ENCODE measurements around the gene ARHGEF40.

The ARHGEF40 gene

DNA sequence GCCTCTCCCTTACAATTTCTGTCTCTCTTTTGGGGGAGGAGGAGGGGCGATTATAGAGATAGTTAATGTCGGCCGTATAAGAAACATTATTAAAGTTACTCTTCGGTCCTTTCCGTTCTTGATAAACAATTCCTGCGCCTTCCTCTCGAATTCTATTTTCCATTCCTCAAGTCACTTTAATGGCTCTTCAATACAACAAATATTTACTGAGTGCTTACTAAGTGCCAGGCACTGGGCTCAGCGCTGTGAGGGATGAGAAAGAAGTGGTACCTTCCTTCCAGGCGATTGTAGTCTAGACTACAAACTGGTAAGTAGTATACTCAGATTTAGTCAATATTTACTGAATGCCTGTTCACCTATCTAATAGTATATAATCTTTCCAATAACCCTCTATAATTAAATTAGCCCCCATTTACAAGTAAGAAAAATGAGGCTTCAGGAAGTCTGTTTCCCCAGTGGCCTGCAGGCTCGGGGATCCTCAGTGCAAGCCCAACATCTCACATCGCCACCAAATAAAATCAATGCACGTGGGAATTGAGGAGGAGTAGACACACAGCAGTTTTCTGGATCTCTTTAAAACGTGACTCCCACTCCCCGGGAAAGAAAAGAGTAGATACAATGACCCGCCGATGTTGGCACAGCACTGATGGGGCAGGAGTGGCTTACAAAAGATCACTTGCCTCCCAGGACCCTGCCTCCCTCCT is 28.9 kb downstream of the ARHGEF40 start:
- DNase-seq = no peak

DNA sequence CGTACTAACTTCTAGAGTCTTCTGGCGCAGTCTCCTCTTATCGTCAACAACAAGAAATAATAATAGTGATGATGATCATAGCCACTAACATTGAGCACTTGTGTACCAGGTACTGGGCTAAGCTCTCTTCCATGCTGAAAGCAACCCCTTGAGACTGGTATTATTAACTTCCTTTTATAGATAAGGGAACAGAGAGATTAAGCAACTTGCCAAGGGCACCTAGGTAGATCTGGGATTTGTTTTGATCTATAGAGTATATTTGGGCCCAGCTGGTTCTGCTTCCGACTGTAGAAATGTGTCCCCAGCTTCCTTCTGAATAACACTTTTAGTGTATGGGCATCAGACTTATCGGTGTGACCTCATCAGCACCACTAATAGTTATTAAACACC is 29.5 kb downstream of the ARHGEF40 start:
- DNase-seq = no peak

DNA sequence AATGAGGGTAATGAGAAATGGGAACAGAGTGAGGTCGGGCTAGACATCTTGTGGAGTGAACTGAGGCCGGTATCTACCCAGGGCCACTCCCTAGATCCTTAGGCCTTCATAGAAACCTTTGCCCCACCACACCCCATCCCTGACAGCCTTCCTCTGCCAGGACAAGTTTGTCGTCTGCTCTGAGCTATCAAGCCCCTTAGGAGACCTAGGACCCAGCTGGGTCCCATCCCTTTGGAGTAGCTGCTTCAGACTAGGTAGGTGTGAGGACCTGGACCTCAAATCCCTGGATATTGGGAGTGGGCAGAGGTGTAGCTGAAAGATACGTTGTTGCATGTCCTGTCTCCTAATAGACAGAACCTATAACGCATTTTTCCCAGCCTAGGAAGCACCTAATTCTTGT is 30.8 kb downstream of the ARHGEF40 start, which contains the start of gene TMEM253:
Gene TMEM253, plus strand, starts transcription at position 136 of the 400 bp plus-strand sequence. CDS start 278 bp downstream, outside the sequence.
- no peak for DNase-seq

DNA sequence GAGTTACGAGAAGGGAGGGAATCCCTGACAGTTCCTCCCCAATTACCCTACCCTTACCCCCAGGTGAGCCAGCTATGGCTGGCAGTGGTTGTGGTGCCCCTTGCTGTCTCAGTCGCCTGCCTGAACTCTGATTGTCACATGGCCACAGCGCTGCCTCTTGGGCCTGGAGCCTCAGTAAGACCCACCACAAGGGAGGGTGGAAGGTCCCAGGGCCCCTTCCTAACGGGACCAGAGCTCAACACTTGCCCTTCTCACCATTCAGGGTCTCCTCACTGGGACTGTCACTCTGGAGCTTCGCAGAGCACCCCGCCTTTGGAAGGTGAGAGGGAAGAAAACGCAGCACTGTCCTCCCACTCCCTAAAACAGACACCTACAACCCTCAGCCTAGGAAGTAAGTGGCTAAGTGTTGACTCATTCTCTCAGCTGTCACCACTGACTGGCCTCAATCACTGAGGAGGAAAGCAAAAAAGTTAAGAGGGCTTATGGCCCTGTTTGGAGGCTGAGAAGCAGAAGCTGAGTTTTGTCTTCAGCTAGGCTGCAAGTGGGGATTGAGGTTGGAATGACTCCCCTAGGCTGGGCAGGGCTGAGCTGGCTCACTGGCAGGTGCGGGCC is 31.8 kb downstream of the ARHGEF40 start:
- no peak for DNase-seq

DNA sequence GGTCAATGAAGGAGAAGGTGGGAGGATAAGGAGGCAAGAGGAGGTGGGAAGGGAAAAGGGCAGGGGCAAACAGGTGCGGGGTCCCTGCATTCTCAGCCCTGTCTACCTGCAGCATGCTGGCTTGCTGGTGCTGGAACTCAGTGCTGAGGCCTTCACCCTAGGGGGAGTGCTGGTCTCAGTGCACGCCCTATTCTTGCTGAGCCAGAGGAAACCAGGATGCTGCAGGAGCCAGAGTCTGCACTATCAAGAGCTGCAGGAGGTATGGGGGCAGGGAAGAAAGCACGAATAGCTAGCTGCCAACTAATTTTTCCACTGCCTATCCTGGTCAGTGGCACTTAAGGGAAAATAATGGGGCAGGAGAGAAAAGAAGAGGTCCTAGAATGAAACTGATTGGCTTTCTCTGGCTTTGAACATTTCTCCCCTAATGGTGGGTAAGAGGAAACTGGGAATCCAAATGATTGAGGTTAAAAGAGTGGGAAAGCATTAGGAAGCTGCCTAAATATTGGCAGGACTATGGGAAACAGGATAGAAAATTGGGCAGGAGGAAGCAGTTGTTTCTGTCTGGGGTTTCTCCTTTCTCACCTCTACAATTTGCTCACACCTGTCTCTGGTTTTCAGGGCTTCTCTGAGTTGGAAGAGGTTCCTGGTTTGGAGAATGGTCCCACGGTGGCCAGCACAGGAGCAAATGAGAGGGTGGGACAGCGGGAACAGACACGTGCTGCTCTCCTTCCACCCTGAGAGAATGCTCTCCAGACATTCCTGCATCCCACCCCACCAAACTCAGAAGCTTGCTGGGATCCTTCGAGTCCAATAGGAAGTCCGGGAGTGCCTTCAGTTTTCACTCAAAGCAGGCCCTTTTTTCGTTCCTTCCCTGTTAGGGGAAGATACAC is 32.7 kb downstream of the ARHGEF40 start:
- no peak for DNase-seq

DNA sequence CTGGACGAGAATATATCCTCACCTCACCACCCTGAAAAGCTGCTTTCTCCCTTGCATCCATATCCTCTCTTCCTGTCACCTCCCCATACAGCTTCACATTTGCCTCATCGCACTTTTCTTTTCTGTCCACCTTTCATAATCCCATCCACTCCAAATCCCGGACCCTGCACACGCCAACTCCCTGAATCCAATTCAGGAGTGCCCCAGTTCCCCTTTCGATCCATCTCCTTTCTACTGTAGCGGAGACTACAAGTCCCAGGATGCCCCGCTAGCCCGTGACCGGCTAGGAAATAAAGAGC is 33.3 kb downstream of the ARHGEF40 start:
- DNase-seq = no peak

DNA sequence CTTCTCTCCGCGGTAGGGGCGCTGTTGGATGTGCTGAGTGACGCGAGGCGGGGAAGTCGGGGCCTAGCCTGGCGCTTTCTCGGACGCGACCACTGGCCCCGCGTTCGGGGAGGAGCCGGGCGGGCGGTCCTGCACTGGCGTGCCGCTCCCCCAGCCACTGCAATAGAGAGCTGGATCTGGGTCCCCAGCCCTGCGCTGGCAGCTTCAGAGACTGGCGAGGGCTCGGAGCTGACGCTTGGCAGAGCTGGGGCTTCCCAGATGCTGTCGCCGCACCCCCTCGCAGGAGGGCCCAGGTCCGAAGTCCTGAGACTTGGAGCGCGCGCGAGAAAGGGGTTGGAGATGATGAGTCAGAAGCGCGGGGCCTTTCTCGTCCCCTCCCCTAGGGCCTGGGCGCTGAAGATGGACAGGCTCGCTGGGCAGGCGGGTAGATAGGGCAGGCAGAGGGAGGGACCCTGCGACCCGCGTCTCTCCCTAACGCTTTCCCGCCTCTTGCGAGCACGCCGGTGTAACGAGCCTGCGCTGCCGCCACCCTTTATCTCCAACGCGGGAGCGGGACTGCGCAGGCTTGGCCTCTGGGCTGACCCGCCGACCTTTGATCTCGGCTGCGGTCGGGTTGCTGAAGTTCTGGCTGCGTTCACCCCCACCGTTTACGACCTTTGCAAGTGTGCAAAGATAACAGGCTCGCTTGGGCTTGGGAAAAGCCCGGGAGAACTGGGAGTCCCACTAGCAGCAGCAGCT is 33.8 kb downstream of the ARHGEF40 start:
- peak; percentile 94 for DNase-seq

DNA sequence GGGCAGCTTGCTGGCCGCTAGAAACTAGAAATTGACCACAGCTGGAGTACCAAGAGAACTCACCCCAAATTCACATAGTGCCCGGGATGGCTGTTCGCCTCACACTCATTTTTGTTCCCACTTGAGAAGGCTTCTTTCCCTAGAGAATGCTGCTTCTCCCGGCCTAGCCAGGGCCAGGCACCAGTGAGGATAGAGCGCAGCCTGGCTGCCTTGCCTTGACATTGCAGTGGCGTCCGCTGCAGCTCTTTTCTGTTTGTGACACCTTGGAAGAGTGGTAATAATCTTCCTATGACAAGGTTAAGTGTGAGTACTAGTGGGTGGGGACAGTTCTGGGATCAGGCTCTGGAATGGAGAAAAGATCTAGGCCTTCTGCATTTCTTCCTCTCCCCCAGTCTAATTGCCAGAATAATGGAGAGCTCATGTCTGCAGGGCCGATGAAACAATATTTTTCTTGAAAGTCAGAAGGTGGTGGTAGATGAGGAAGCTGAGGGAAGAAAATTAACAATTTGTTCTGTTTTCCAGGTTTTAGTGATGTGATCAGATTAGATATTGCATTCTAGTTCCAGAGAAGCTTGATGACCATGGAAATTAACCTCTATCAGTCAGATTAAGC is 34.5 kb downstream of the ARHGEF40 start:
- DNase-seq = peak; percentile 70

DNA sequence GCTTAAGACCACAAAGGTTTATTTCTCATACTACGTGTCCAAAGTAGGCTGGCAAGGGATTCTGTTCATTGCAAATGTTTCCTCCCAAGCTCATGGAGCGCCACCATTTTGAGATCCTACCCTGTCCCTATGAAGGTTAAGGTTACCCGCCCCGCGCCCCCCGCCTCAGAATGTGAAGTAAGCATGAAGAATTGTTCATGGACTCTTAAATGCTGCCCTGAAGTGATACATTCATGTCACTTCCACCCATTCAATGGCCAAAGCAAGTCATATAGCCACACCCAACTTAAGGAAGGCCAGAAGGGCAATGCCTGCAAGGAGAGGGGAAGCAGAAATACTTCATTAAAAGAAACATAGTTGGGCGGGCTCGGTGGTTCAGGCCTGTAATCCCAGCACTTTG is 35.0 kb downstream of the ARHGEF40 start:
- no peak for DNase-seq

DNA sequence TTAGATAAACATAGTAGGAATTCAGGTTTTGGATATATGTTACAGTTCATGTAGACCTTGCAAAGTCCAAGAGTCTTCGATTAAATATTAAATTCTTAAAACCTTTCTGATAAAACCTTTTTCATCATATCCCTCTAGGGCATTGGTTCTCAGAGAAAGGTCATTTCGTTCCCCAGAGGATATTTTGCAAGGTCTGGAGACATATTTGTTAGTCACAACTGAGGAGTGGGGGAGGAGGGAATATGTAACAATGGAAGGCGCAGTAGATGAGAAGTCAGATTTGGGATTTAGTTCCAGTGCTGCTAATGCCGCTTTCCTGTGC is 36.0 kb downstream of the ARHGEF40 start:
- no peak for DNase-seq

DNA sequence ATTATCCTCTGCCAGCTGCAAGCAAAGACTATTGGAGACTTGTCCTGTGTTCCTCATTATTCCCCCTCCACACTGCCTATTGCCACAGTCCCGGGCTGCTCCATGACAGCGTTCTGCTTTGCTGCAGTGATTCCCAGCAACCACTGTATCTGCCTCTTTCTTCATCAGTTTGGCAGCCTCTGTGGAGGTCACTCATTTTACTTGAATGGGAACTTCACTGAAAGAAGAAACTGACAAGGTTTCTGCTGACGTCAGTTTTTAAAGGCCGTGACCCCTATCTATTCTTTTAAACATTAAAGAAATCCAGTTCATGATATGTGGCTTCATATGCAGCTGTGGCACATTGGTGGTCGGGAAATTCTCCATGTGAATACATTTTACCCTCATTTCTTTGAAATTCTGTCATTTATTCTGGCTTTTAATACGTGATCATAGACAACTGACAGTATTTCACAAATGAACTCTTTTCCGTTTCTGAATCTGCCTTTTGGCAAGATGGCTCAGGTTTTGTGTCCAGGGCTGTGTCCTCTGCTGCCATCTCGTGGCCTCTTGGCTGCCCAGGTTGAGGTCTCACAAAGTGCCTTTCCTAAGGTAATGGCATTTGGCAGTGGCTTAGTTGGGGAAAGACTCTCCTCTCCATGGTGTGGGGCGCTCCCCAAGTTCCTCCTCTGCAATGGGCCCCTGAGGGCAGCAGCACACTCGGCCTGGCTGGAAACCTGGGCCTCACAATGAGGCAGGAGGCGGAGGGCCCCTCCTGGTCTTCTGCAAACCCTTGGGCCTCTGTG is 36.6 kb downstream of the ARHGEF40 start:
- DNase-seq = peak; percentile 82 to 84

DNA sequence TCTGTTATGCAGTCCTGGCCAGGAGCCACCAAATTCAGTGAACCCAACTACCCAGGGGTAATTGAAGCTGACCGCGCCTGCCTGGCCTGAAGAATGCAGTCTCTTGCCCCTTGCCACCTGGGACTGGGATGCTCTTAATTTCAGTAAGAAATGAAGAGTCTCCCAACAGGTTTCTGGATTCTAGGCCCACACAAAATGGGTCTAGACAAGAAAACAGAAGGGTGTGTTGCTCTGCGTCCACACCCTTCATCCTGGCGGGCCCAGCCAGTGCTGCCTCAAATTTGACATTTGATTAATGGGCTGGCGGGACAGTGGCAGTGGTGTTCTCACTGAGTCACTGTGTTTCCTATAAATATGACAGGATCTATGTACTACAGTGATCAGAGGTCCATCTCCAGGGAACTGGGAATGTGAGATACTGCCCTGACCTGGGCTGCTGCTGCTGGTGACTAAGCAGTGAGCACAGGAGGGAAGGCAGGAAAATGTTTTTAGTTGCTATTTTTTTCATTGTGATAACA is 37.2 kb downstream of the ARHGEF40 start:
- no peak for DNase-seq

DNA sequence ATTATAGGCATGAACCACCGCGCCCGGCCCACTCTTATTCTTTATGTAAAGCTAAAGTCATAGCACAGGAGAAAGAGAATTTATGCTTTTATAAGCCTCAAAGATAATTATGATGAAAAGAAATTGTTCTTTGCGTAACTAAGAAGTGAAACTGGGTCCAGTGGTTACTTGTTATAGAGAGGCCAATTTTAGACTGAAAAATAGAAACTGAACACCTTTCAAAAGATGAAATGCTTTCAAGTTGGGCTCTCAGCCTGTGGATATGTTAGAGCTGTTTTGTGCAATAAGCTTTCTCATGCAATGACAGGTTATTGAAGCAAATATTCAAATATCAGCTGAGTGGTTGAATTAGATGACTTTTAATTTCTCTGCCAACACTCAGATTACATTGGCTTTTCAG is 38.7 kb downstream of the ARHGEF40 start:
- no peak for DNase-seq

DNA sequence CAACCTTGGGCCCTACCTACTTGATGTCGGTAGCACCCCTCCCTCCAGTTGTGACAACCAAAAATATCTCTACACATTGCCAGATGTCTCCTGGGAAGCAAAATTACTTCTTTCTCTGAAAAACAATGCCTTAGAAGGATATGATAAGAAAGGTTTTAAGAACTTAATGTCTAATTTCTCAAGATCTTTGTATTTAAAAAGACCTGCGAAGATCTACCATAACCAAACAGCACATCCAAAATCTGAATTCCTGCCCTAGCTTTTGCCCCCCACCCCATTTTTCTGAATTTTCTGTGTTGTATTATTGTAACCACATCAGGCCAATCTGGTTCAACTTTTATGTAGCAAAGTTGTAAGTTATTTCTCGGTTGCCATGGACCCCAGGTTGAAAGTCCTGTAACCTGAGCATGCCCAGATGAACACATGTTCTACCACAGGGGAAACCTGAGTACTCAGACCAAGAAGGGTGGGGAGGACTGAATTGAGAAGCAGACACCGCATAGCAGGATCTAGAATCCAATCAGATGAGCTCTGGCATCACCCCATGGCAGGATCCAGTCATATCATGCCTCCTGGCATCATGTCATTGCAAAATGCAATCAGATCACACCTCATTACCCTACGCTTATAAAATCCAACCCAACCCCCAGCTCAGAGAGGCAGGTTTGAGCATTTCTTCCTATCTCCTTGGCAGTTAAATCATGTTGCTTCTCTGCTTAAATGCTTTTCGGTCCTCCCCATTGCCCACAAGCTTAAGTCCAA is 39.5 kb downstream of the ARHGEF40 start:
- DNase-seq = no peak

DNA sequence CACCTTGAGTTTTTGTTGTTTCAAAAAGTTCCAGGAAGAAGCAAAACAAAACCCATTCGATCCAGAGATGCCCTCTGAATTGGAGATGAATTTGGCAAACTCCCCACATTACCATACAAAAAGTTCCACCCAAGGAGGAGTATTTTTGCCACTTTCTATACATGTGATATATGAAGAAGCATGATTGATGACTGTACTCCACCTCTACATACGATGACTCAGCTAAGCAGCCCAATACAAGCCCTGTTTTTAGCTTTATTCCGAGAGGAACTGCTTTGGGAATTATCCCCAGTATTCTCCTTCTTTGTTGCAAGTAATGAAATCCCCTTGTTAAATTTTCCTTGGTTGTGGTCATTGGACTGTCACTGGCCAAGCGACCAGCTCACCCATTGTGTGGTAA is 42.2 kb downstream of the ARHGEF40 start:
- DNase-seq = no peak

DNA sequence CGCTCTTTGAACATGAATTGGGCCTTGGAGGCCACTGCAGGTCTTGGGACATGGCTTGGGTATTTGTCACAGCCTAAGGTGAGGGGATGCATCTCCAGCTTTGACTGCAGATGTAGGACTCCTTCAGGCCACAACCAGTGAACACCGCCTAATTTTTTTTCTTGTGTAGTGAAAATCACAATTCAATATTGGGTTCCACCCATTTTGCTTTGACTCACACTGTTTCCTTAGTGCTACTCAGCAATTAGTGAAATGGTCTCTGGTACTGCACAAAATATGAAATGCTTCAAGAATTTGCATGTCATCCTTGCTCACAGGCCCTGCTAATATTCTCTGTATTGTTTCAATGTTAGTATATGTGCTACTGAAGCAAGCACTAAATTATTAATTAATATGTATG is 43.3 kb downstream of the ARHGEF40 start:
- no peak for DNase-seq

DNA sequence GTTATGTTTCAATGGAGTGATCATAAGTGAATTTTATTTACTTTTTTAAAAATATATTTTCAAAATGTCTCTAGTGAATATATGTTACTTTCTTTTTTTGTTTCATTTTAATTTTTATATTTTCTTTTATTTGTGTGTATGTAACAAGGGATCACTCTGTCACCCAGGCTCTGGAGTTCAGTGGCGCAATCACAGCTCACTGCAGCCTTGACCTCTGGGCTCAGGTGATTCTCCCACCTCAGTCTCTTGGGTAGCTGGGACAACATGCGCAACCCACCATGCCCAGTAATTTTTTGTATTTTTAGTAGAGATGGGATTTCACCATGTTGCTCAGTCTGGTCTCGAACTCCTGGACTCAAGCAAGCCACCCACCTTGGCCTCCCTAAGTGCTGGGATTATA is 48.8 kb downstream of the ARHGEF40 start:
- DNase-seq = no peak

DNA sequence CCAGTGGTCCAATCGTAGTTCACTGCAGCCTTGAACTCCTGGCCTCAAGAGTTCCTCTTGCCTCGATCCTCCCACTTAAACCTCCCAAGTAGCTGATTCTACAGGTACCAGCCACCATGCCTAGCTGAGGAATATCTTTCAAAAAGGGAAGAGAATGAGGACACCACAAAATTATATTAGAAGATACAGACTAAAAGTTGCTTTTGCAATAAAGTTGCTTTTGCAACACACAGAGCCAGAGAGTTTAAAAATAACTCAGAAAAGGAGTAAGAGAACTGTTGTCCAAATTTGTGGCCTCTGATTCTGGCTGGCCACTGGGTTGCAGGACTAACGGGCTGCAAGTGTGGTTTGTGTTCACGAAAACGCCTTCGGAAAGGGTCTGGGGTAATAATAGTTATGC is 50.6 kb downstream of the ARHGEF40 start:
- no peak for DNase-seq

DNA sequence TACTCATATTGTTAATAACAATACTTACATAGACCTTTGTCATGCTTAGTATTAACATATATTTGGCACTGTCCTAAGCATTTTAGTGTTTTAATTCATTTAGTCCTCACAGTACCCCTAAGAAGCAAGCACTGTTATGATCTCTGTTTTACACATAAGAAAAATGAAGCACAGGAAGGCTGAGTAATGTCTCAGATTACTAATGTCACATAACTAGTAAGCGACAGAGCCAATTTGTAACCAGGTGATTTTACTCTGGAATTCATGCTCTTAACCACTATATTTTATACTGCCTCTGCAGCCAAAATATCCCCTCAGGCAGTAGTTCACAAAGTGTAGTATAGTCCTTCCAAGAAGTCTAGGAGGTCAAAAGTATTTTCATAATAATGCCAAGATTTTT is 51.0 kb downstream of the ARHGEF40 start:
- DNase-seq = no peak

DNA sequence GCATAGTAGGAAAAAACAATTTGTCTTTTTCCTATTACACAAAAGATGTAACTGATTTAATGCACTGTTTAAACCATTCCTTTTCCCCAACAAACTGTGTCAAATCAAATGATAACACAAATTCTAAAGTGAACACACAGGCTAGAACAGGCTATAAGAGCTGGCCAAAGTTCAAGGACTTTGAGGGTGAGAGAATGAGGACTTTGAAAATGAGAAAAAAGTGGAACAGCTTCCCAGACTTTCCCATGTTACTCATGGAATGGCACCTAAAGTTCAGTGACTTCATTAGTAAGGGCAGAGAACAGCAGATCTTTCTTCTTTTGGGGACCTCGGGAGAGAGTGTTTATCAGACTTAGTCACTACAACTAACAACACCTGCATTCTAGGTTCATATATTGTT is 53.3 kb downstream of the ARHGEF40 start:
- no peak for DNase-seq

DNA sequence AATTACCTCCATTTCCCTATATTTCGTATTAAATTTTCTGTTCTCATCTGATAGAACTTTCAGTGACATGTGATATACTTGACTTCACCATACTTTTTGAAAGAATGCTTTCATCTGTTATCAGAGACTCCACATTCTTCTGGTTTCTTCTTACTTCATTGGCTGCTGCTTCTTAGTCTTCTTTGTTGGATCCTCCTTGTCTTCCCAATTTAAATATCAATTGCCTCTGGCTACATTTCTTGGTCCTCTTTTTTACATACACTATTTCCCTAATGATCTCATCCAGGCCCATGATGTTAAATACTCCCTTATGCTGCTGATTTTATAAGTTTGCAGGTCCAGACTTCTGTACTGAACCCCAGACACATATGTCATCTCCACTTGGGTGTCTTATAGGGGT is 63.8 kb downstream of the ARHGEF40 start:
- no peak for DNase-seq

All from stimulated activated CD4-positive, alpha-beta T cell treated with anti-CD3 and anti-CD28 coated beads, Interleukin-2, amount 100 ng/mL, for 24 hours (primary cell).